ENCODE measurements around the gene PEX14.

The PEX14 gene

DNA sequence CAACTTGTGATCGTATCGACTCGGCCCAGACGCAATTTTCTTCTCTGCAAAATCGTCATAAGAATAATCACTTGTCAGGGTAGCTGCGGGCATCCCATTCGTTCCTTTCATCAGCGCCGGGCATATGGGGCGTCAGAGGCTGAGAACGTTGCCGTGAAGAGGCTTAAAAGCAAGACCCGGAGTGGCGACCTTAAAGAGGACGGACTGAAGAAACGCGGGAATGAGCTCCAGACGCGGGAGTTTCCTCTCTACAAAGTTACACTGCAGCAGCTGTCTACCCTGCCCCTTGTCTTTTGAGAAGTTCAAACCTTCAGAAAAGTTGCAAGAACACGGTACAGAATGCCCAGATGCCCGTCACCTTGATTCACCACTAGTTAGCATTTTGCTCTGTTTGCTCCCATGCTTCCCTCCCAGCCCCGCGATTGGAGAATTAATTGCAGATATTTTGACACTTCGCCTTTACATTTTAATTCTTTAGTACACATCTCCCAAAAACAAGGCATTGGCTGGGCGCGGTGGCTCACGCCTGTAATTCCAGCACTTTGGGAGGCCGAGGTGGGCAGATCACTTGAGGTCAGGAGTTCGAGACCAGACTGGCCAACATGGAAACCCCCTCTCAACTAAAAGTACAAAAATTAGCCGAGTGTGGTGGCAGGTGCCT lies 43.5 kb upstream of the PEX14 start:
- peak overlapping the region; percentile 86 for H3K4me3 ChIP-seq (ENCODE audit: control insufficient read depth, low read depth, low read length)

DNA sequence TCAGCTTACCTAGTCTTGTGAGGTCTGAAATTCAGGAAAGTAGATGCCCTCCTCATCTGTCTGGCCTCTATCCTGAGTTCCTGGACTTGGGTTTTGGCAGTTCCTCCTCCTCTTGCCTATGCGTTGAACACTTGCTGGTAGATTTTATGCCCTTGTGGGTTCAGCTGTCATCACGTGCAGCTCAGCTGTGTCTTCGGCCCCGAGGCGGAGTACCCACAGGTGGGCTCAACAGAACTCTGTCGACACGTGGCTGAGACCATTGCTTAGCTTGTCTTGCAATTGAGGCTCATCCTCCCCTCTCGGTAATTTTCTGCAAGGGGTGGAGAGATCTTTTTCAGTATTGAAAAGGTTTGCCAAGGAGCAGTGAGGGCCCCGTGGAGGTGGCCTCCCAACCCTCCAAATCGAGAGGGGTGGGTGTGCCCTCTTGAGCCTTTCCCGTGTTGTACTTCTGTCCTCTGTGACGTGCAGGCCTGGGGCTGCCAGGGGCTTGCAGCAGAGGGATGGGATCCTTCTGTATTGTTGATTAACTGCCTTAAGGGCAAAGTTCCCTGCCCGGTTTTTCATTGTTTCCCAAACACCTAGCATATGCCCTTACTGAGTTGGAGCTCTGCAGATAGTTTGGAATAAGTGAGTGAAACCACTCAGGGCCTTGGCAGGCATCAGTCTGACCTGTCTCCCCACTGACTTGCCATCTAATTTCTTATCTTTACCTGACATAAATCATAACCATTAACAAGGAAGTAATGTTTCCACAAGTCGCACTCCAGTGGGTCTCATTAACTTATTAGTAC lies 41.6 kb upstream of the PEX14 start:
- TF ChIP-seq, protein P1, sequence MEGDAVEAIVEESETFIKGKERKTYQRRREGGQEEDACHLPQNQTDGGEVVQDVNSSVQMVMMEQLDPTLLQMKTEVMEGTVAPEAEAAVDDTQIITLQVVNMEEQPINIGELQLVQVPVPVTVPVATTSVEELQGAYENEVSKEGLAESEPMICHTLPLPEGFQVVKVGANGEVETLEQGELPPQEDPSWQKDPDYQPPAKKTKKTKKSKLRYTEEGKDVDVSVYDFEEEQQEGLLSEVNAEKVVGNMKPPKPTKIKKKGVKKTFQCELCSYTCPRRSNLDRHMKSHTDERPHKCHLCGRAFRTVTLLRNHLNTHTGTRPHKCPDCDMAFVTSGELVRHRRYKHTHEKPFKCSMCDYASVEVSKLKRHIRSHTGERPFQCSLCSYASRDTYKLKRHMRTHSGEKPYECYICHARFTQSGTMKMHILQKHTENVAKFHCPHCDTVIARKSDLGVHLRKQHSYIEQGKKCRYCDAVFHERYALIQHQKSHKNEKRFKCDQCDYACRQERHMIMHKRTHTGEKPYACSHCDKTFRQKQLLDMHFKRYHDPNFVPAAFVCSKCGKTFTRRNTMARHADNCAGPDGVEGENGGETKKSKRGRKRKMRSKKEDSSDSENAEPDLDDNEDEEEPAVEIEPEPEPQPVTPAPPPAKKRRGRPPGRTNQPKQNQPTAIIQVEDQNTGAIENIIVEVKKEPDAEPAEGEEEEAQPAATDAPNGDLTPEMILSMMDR (IDR thresholded peaks at IDR 0.05; ENCODE audit: control insufficient read depth, insufficient read depth, low read depth, low read length, missing control alignments): no peak
- no peak overlapping the region for H3K4me3 ChIP-seq (ENCODE audit: control insufficient read depth, low read depth, low read length)
- DNase-seq (ENCODE audit: low read depth): no peak

More for the DNA sequence above, 43.5 kb upstream of the PEX14 start:
- TF ChIP-seq, protein P1 (IDR thresholded peaks at IDR 0.05; ENCODE audit: control insufficient read depth, insufficient read depth, low read depth, low read length, missing control alignments): no peak
- DNase-seq (ENCODE audit: low read depth): peak; percentile 5

DNA sequence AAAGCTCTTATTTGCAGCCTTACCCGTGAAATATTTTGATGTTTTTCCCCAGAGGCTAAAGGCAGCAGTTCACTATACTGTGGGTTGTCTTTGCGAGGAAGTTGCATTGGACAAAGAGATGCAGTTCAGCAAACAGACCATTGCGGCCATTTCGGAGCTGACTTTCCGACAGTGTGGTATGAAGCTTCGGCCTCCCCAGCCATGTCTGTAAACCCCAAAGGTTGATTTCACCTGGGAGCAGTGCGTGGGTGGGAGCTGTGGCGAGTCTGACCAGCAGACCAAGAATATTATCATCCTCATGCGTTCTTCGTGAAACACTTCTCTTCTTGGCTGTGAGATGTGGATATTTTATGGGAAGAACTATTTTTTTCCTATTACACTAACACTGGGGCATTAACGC lies 41.0 kb upstream of the PEX14 start:
- TF ChIP-seq, protein P1 (IDR thresholded peaks at IDR 0.05; ENCODE audit: control insufficient read depth, insufficient read depth, low read depth, low read length, missing control alignments): no peak
- no peak for DNase-seq (ENCODE audit: low read depth)
- H3K4me3 ChIP-seq (ENCODE audit: control insufficient read depth, low read depth, low read length): no peak overlapping the region

DNA sequence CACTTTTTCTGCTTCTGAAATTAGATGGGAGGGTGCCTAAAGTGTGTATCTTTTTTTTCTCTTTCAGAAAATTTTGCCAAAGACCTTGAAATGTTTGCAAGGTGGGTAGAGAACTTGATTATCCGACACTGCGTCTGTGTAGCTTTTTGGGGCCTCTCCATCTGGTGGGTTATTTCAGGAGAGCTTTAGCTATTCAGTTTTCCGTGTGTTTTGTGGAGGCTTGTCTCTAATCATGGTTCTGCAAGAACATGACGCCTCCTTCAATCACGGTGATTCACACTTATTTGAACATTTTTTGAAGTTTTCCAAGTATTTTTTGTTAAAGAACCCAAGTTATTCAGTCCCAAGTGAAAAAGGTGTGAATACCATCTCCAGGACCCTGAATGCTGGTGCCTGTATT lies 40.2 kb upstream of the PEX14 start:
- TF ChIP-seq, protein P1 (IDR thresholded peaks at IDR 0.05; ENCODE audit: control insufficient read depth, insufficient read depth, low read depth, low read length, missing control alignments): no peak
- no peak for DNase-seq (ENCODE audit: low read depth)
- H3K4me3 ChIP-seq (ENCODE audit: control insufficient read depth, low read depth, low read length): no peak overlapping the region

DNA sequence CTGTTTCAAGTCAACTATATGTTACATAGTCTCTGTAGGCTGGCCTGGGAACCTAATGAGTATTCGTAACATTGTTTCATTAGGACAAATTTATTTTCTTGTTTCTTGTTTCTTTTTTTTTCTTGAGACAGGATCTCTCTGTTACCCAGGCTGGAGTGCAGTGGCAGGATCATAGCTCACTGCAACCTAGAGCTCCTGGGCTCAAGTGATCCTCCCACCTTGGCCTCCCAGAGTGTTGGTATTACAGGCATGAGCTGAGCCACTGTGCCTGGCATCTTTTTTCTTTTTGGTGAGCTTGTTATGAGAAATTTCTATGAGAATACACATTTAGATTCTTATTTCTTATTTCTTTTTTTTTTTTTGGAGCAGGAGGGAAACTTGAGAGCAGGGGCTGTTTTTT lies 37.7 kb upstream of the PEX14 start:
- DNase-seq (ENCODE audit: low read depth): no peak
- TF ChIP-seq, protein P1 (IDR thresholded peaks at IDR 0.05; ENCODE audit: control insufficient read depth, insufficient read depth, low read depth, low read length, missing control alignments): no peak
- H3K4me3 ChIP-seq (ENCODE audit: control insufficient read depth, low read depth, low read length): no peak overlapping the region

DNA sequence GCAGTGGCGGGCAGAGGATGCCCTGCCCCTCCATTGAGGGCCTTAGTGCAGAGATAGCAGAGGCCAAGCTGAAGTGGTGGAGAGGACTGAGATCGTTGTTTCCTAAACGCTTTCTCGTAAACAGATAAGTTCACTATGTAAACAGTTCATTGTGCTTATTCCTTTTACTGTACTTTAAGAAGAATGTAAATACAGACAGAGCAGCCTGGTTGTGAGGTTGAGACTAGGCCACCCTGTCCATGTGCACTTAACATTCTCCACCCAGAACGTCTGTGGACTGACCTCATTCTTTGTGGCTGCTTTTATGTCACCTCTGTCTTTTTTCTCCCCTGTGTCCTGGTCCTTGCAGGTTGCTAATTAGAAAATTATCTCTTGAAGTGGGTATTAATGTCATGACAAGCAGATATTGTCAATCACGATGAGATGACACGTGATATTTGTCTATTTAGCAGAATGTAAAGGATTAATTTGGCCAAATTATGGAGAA lies 36.0 kb upstream of the PEX14 start:
- TF ChIP-seq, protein P1 (IDR thresholded peaks at IDR 0.05; ENCODE audit: control insufficient read depth, insufficient read depth, low read depth, low read length, missing control alignments): no peak
- no peak for DNase-seq (ENCODE audit: low read depth)
- H3K4me3 ChIP-seq (ENCODE audit: control insufficient read depth, low read depth, low read length): no peak overlapping the region

Data from AG09309 (cell line).